Measurements from ENCODE around the gene CAPZB.
"Not testable (repeated sequence)": the region's sequence is repeated elsewhere in the genome, so short reads cannot be mapped to it uniquely, and the experiment has no call there.

DNA sequence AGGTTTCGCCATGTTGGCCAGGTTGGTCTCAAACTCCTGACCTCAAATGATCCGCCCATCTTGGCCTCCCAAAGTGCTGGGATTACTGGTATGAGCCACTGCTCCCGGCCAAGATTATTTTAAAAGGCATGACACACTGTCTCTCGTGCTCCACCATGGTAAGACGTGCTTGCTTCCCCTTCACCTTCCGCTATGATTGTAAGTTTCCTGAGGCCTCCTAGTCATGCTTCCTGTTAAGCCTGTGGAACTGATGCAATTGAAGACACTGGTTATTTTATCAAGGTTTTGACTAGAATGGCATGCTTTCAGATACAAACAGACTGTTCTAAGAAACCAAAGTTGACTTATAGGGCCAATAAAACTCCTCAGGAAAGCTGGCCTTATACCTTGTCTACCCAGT, 16.9 kb upstream of the CAPZB start:
- TF ChIP-seq, protein P1, sequence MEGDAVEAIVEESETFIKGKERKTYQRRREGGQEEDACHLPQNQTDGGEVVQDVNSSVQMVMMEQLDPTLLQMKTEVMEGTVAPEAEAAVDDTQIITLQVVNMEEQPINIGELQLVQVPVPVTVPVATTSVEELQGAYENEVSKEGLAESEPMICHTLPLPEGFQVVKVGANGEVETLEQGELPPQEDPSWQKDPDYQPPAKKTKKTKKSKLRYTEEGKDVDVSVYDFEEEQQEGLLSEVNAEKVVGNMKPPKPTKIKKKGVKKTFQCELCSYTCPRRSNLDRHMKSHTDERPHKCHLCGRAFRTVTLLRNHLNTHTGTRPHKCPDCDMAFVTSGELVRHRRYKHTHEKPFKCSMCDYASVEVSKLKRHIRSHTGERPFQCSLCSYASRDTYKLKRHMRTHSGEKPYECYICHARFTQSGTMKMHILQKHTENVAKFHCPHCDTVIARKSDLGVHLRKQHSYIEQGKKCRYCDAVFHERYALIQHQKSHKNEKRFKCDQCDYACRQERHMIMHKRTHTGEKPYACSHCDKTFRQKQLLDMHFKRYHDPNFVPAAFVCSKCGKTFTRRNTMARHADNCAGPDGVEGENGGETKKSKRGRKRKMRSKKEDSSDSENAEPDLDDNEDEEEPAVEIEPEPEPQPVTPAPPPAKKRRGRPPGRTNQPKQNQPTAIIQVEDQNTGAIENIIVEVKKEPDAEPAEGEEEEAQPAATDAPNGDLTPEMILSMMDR (IDR thresholded peaks at IDR 0.05 in 8 of 11, conservative IDR thresholded peaks at IDR 0.05 in 3 of 11): not testable (repeated sequence)
- TF ChIP-seq POLR2A, POLR2AphosphoS5 (IDR thresholded peaks at IDR 0.05): not testable (repeated sequence)

All from spleen (tissue), 7 donors.